Thoracic aorta (tissue), 2 donors: Measurements from ENCODE around the gene SLC29A2. TPM values are rescaled to one million over a fixed set of nuclear protein-coding genes. Genes with fewer than 3 reads are reported as not detected.

Experiments
- ATAC-seq: fragments of 150-250 bp; one replicate; pipeline ENCODE4 v1.8.0; 2017; ENCODE audit warnings: low read depth; ENCODE audit not compliant: insufficient number of reproducible peaks, low FRiP score
- DNase-seq: peaks from one replicate; pipeline ENCODE4 v3.0.0-alpha.2; 2020; ENCODE audit warnings: low spot score
- H3K27ac ChIP-seq, 2 donors: fragments of 200-600 bp; sonication (generic); 1 replicate in 1 of 2; 2 replicates in 1 of 2; pipeline ENCODE4 v1.5.1; 2016; ENCODE audit warnings: mild to moderate bottlenecking in 2 of 2, moderate library complexity in 2 of 2
- H3K27me3 ChIP-seq: fragments of 200-600 bp; sonication (generic); replicated peaks from 2 replicates; pipeline ENCODE4 v1.6.0; 2016; ENCODE audit warnings: mild to moderate bottlenecking; ENCODE audit not compliant: insufficient read depth
- H3K36me3 ChIP-seq: fragments of 200-600 bp; sonication (generic); one replicate; pipeline ENCODE4 v1.5.1; 2016
- H3K4me1 ChIP-seq, 2 donors: fragments of 200-600 bp; sonication (generic); 1 replicate in 1 of 2; 2 replicates in 1 of 2; pipeline versions ENCODE4 v1.5.1 to v1.6.0; 2016; ENCODE audit warnings: low read depth in 2 of 2, mild to moderate bottlenecking in 1 of 2; ENCODE audit not compliant: control insufficient read depth in 1 of 2
- H3K4me3 ChIP-seq: fragments of 200-600 bp; sonication (generic); 2 replicates; pipeline ENCODE4 v1.5.1; 2016; ENCODE audit warnings: mild to moderate bottlenecking
- H3K9me3 ChIP-seq: fragments of 200-600 bp; sonication (generic); 2 replicates; pipeline ENCODE4 v1.5.1; 2016
- total RNA-seq, 2 donors: library from RNA; depleted of rRNA; stranded (reverse); fragments of >200 nt; gene quantifications; one replicate each; pipeline versions ENCODE4 v1.1.0 to v1.2.3, GENCODE V29; 2016
- TF ChIP-seq, protein P1 (sequence below): fragments of 200-600 bp; sonication (generic); IDR thresholded peaks from one replicate; pipeline ENCODE4 v1.5.1; 2019; ENCODE audit warnings: antibody characterized with exemption

Gene SLC29A2
- total RNA-seq, 2 donors from 2014 or later: 2.5 to 3.0 TPM

DNA sequence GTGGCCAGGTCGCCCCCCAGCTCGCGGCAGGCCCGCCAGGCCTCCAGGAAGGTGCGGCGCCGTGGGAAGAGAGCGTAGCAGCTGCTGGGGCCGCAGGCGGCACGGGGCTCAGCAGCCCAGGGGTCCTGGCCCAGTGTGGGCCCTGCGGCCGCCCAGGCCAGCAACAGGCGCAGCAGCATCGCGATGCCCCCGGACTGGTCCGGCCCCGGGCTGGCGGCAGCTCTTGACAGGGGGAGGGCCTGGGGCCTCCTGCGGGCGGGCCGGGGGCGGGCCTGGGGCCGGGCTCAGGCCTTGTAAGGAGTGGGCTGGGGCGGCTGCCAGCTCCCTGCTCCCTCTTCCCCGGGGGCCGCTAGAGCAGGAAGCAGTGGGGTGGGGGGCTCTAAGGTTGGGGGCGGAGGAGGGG is 54.7 kb downstream of the SLC29A2 start, which contains the start of gene CD248:
Gene CD248, minus strand, starts transcription at position 196 of the 403 bp plus-strand sequence. Its CDS starts 17 bp downstream, at position 179.
- peak within 1 kb of the TSS; percentile 7 to 9 for H3K27ac ChIP-seq
- peaks cover 11 to 38% of the 10 kb centered on the region in 2 donors for H3K4me1 ChIP-seq
- peaks cover 5% of the 10 kb centered on the region for H3K27me3 ChIP-seq
- ATAC-seq: no peak
- TF ChIP-seq, protein P1, sequence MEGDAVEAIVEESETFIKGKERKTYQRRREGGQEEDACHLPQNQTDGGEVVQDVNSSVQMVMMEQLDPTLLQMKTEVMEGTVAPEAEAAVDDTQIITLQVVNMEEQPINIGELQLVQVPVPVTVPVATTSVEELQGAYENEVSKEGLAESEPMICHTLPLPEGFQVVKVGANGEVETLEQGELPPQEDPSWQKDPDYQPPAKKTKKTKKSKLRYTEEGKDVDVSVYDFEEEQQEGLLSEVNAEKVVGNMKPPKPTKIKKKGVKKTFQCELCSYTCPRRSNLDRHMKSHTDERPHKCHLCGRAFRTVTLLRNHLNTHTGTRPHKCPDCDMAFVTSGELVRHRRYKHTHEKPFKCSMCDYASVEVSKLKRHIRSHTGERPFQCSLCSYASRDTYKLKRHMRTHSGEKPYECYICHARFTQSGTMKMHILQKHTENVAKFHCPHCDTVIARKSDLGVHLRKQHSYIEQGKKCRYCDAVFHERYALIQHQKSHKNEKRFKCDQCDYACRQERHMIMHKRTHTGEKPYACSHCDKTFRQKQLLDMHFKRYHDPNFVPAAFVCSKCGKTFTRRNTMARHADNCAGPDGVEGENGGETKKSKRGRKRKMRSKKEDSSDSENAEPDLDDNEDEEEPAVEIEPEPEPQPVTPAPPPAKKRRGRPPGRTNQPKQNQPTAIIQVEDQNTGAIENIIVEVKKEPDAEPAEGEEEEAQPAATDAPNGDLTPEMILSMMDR: no peak
- no peaks in the 10 kb centered on the region for H3K36me3 ChIP-seq
- DNase-seq: no peak
- H3K9me3 ChIP-seq: no peaks in the 10 kb centered on the region
- peak within 1 kb of the TSS; percentile 71 for H3K4me3 ChIP-seq

DNA sequence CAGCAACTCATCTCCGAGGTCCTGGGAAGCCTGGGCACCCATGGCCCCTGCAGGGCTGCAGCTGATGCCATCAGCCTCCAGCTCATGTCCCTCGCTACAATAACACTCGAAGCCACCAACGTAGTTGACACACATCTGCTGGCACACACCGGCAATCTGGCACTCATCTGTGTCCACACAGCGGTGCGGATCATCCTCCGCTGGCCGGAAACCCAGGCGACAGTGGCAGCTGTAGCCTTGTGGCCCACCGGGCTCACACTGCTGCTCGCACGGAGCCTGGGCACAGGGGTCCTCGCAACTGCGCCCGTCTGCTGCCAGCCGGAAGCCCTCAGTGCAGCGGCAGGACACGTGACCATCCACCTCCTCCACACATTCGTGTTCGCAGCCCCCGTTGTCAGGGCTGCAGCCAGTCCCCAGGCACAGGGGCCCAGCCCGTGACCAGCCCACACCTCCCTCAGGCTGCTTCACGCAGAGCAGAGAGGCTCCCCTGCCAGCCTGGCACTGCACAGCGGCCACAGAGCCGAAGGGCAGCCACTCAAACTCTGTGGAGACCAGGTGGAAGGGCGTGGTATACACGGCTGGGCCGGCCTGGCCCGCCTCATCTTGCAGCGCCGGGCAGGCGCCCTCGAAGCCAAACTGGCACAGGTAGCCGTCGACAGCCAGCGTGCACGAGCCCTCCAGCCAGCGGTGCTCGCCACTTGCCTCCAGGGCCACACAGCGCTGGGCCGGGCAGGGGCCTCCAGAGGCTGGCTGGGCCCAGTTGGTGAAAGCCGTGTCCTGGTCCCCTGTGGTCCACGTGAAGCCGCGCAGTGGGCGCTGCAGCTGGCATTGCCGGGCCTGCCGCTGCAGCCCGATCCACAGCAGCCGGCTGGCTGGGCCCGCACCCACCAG is 55.4 kb downstream of the SLC29A2 start:
- ATAC-seq (no peak), DNase-seq (no peak)
- H3K4me3 ChIP-seq: peak overlapping the region; percentile 71
- H3K4me1 ChIP-seq: peaks cover 11 to 38% of the 10 kb centered on the region in 2 donors
- H3K27ac ChIP-seq: peak overlapping the region in 1 of 2 donors; percentile 9
- no peaks in the 10 kb centered on the region for H3K9me3 ChIP-seq
- TF ChIP-seq, protein P1: no peak
- no peaks in the 10 kb centered on the region for H3K36me3 ChIP-seq
- peaks cover 5% of the 10 kb centered on the region for H3K27me3 ChIP-seq

DNA sequence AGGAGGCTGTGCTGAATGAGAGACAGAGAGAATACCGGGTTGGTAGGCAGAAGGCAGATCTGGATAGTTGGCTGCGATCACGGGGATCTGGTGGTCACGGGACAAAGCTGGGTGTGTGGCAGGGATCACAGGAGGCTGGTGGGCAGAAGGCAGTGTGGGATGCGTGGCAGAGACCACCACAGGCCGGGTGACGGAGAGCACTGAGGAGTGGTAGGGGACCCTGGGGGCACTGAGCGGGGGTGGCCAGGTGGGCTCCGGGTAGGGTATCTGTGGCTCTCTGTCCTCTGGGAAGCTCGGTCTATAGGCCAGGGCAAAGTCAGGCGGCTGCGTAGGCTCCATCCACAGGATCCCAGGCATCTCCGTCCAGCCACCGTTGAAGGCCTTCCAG is 56.1 kb downstream of the SLC29A2 start:
- no peak for DNase-seq
- H3K4me1 ChIP-seq: peaks cover 11 to 38% of the 10 kb centered on the region in 2 donors
- peaks cover 5% of the 10 kb centered on the region for H3K27me3 ChIP-seq
- H3K27ac ChIP-seq: no peak overlapping the region
- TF ChIP-seq, protein P1: no peak
- H3K4me3 ChIP-seq: peak overlapping the region; percentile 71
- H3K9me3 ChIP-seq: no peaks in the 10 kb centered on the region
- ATAC-seq: no peak
- no peaks in the 10 kb centered on the region for H3K36me3 ChIP-seq

DNA sequence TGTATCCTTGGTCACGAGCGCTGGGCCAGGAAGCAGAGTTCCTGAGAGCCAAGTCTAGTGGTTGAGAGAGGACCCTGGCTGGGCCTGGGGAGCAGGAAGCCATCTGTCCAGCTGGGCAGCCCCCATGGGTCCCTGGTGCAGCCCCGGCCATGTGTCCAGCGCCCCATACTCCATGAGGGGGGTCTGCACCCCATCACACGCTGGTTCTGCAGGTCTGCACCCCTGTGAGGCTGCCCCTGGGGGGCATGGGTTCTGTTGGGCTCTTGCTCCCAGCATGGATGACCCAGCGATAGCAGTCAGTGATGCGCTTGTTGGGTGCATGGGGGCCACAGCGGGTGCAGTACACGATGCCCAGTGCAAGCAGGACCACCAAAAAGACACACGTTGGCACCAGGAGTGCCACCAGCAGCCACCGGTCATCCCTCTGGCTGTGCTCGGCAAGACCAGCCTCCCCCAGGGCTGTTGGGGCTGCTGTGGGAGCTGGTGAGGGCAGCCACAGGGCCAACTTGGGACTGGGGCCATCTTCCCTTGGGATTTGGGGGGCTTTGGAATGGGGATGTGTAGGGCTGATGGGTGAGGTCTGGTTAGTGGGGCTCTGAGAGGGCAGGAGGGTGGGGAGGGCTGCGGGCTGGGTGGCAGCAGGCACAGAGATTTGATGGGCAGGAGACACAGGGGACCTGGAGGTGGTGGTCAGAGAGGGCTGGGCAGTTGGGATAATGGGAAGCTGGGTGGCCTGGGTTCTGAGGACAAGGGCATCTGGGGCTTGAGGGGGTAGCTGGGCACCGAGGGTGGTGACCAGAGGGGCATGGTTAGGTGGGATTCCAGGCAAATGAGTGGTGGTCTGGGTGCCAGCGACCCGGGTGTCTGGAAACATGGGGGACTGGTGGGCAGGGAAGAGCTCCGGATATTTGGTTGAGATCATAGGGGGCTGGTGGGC is 56.7 kb downstream of the SLC29A2 start:
- H3K4me3 ChIP-seq: peak overlapping the region; percentile 71
- no peak overlapping the region for H3K27ac ChIP-seq
- peaks cover 11 to 38% of the 10 kb centered on the region in 2 donors for H3K4me1 ChIP-seq
- peaks cover 5% of the 10 kb centered on the region for H3K27me3 ChIP-seq
- H3K36me3 ChIP-seq: no peaks in the 10 kb centered on the region
- TF ChIP-seq, protein P1: no peak
- H3K9me3 ChIP-seq: no peaks in the 10 kb centered on the region
- no peak for ATAC-seq
- DNase-seq: no peak

DNA sequence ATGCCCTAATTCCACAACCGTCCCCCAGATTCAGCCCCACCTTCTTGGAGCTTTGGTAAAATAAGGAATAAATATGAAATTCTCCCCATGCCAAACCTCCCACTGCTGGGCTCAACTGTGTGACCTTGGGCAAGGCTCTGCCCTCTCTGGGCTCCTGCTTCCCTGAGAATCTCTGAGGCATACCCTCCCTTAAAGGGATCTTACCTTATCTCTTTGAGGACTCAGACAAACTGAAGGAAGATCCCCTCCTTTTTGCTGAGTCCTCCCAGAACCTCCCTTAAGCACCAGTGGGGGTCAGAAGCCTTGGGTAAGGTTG is 57.4 kb downstream of the SLC29A2 start:
- Histone ChIP-seq H3K27ac (no peak overlapping the region), H3K4me3 (peak overlapping the region; percentile 78), H3K9me3 (no peaks in the 10 kb centered on the region), H3K27me3 (peaks cover 5% of the 10 kb centered on the region), H3K36me3 (no peaks in the 10 kb centered on the region), H3K4me1 (peaks cover 11 to 38% of the 10 kb centered on the region in 2 donors)
- TF ChIP-seq, protein P1: no peak
- ATAC-seq: no peak
- DNase-seq: no peak
